GM21360 (cell line): ENCODE results near the gene RSRC2.

ENCODE experiments used
- ATAC-seq: cut with Tn5 transposase; IDR thresholded peaks from one replicate; pipeline ENCODE4 v1.9.1; 2021; ENCODE audit warnings: mild to moderate bottlenecking, moderate library complexity; ENCODE audit not compliant: unreplicated experiment

RSRC2 gene

DNA sequence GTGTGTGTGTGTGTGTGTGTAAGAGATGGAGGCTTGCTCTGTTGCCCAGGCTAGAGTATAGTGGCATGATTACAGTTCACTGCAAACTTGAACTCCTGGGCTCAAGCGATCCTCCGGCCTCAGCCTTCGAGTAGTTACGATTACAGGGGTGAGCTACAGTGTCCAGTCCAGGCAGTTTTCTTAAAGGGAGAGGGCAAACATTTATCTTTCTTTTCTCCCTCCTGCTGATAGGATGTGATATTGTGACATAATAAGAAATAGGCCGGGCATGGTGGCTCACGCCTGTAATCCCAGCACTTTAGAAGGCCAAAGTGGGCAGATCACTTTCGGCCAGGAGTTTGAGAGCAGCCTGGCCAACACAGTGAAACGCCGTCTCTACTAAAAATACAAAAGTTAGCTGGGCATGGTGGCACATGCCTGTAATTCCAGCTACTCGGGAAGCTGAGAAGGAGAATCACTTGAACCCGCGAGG lies 72.5 kb downstream of the RSRC2 start:
- no peak for ATAC-seq
